NT2/D1 (cell line): ENCODE data around the gene NR2C2.

ENCODE experiments used
- SUZ12 ChIP-seq: IDR thresholded peaks from 2 replicates; pipeline ENCODE4 v1.6.1; 2011; ENCODE audit not compliant: insufficient read length, insufficient read depth; ENCODE audit errors: extremely low read depth
- YY1 ChIP-seq: IDR thresholded peaks from 2 replicates; pipeline ENCODE4 v1.6.1; 2011; ENCODE audit not compliant: insufficient read length, insufficient read depth
- ZNF274 ChIP-seq: IDR thresholded peaks from 2 replicates; pipeline ENCODE4 v1.6.1; 2011; ENCODE audit warnings: mild to moderate bottlenecking, low read depth, low read length

DNA sequence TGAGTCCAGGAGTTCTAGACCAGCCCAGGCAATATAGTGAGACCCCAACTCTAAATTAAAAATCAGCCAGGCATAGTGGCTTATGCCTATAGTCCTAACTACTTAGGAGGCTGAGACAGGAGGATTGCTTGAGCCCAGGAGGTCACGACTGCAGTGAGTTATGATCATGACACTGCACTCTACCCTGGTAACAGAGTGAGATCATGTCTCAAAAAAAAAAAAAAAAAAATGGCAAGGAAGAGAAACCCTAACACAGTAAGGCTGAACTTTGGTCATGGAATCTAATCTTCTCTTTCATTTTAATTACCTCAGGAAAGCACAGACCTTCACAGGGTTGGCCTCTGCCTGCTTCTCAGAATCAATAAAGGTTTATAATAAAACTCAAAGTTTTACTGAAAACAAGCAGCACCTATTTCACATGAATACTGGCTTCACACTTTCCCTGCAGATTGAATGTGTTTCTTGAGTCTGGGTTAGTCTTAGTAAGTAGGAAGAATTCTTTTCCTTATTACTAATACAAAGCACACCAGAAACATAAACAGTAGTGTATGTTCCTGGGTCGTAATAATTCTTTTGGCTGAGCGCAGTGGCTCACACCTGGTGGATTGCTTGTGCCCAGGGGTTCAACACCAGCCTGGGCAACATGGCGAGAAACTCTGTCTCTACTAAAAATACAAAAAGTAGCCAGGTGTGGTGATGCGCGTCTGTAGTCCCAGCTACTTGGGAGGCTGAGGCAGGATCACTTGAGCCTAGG, 11.6 kb upstream of the NR2C2 start:
- no peak for TF ChIP-seq ZNF274
- no peak for TF ChIP-seq YY1
- no peak for TF ChIP-seq SUZ12
